22Rv1 (cell line): ENCODE measurements around the gene UBE2E2.

Experiments
- ZFX ChIP-seq: fragments of 450-650 bp; IDR thresholded peaks from 2 replicates; pipeline ENCODE4 v1.6.1; 2017; ENCODE audit warnings: antibody characterized with exemption, borderline replicate concordance
- TF ChIP-seq, protein P1 (sequence below): fragments of 450-650 bp; IDR thresholded peaks from 2 replicates; pipeline ENCODE4 v1.5.1; 2017; ENCODE audit warnings: mild to moderate bottlenecking

DNA sequence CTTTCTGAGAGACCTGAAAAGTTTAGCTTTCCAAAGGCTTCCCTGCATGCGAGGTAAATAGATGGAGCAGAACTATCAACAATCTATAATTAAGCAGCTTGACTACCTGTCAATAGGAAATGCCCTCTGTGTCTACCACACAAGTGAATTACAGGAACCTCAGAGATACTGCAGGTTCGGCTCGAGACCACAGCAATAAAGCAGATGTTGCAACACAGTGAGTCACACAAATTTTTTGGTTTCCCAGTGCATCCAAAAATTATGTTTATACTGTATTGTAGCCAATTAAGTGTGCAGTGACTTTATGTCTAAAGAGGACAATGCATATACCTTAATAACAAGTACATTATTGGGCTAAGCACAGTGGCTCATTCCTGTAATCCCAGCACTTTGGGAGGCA lies 252.0 kb downstream of the UBE2E2 start:
- TF ChIP-seq, protein P1, sequence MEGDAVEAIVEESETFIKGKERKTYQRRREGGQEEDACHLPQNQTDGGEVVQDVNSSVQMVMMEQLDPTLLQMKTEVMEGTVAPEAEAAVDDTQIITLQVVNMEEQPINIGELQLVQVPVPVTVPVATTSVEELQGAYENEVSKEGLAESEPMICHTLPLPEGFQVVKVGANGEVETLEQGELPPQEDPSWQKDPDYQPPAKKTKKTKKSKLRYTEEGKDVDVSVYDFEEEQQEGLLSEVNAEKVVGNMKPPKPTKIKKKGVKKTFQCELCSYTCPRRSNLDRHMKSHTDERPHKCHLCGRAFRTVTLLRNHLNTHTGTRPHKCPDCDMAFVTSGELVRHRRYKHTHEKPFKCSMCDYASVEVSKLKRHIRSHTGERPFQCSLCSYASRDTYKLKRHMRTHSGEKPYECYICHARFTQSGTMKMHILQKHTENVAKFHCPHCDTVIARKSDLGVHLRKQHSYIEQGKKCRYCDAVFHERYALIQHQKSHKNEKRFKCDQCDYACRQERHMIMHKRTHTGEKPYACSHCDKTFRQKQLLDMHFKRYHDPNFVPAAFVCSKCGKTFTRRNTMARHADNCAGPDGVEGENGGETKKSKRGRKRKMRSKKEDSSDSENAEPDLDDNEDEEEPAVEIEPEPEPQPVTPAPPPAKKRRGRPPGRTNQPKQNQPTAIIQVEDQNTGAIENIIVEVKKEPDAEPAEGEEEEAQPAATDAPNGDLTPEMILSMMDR, result no peak
- TF ChIP-seq ZFX, result no peak
